Measurements from ENCODE around the gene MME.

DNA sequence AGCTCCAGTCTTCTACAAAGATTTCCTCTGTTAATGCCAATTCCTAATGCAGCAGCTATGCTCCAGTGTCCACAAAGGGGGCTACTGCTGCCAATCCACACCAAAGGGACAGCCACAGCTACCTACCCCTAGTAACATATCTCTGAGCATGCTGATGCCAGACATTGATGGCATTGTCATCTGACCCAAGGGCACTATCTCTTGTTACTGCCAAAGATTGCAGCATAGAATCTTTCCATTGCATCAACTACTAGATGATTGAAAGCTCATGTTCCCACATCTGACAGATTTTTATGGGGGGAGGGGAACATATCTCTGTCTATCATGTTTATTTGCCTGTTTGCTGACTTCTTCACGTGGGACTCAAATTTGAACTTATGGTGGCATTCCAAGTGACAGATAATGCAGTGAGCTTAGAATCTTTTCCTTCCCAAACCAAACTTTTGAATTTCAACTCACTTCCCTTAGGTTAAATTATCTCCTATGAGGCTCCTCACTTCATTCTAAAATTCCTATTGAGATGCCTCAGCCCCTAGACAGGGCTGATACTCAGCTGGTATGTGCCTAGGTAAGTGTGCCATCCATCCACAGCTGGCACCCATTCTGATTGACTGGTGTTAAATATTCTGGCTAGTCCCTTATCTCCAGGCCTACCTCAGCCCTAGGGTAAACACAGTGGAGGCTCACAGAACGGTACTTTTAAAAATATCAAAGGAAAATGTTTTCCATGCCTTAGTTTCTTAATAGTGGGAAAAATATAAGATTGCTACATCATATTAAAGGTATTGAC lies 113.0 kb downstream of the MME start:
- TF ChIP-seq EP300 (IDR thresholded peaks at IDR 0.05) (no peak), POLR2AphosphoS5 (IDR thresholded peaks at IDR 0.05) (no peak)
- TF ChIP-seq, protein P1, sequence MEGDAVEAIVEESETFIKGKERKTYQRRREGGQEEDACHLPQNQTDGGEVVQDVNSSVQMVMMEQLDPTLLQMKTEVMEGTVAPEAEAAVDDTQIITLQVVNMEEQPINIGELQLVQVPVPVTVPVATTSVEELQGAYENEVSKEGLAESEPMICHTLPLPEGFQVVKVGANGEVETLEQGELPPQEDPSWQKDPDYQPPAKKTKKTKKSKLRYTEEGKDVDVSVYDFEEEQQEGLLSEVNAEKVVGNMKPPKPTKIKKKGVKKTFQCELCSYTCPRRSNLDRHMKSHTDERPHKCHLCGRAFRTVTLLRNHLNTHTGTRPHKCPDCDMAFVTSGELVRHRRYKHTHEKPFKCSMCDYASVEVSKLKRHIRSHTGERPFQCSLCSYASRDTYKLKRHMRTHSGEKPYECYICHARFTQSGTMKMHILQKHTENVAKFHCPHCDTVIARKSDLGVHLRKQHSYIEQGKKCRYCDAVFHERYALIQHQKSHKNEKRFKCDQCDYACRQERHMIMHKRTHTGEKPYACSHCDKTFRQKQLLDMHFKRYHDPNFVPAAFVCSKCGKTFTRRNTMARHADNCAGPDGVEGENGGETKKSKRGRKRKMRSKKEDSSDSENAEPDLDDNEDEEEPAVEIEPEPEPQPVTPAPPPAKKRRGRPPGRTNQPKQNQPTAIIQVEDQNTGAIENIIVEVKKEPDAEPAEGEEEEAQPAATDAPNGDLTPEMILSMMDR (IDR thresholded peaks at IDR 0.05) = no peak
